Kidney (tissue), 14 donors: ENCODE results near the gene GATB. TPM values are rescaled to one million over a fixed set of nuclear protein-coding genes. Genes with fewer than 3 reads are reported as not detected.

ENCODE experiments used
- DNase-seq, 5 donors: peaks; one replicate each; pipeline ENCODE4 v3.0.0-alpha.2; 2013 to 2020
- FAIRE-seq: peaks from 2 replicates; lab custom pipeline; 2012; peaks lifted over from hg19 to GRCh38; lab: Jason Lieb, UNC
- H3K27ac ChIP-seq, 2 donors: one replicate each; pipeline ENCODE4 v1.7.0; 2013; ENCODE audit warnings: low read depth in 2 of 2, low read length in 2 of 2, inconsistent platforms in 1 of 2
- H3K27me3 ChIP-seq: one replicate; pipeline ENCODE4 v1.7.1; 2013; ENCODE audit warnings: low read length, inconsistent platforms; ENCODE audit not compliant: control insufficient read depth, insufficient read depth
- H3K36me3 ChIP-seq, 3 donors: one replicate each; pipeline versions ENCODE4 v1.7.0 to v1.7.1; 2013; ENCODE audit warnings: low read length in 3 of 3, control low read depth in 1 of 3, inconsistent platforms in 1 of 3; ENCODE audit not compliant: insufficient read depth in 3 of 3, control insufficient read depth in 2 of 3
- H3K4me1 ChIP-seq, 3 donors: one replicate each; pipeline versions ENCODE4 v1.7.0 to v1.7.1; 2013; ENCODE audit warnings: low read length in 3 of 3, inconsistent platforms in 1 of 3, low read depth in 1 of 3; ENCODE audit not compliant: control insufficient read depth in 2 of 3, insufficient read depth in 2 of 3
- H3K4me3 ChIP-seq, 3 donors: one replicate each; pipeline versions ENCODE4 v1.7.0 to v1.8.1; 2013; ENCODE audit warnings: low read length in 3 of 3, control low read depth in 1 of 3, inconsistent platforms in 1 of 3
- H3K9ac ChIP-seq, 3 donors: one replicate each; pipeline versions ENCODE4 v1.7.0 to v1.7.1; 2013; ENCODE audit warnings: low read length in 3 of 3, control low read depth in 1 of 3, inconsistent platforms in 1 of 3
- H3K9me3 ChIP-seq, 3 donors: one replicate each; pipeline versions ENCODE4 v1.7.0 to v1.7.1; 2013; ENCODE audit warnings: low read length in 3 of 3, control low read depth in 1 of 3, inconsistent platforms in 1 of 3; ENCODE audit not compliant: control insufficient read depth in 2 of 3, insufficient read depth in 1 of 3
- intact Hi-C: fragments of 100-400 bp; cut with DNase I; formaldehyde crosslinking; loops from one replicate; pipeline ENCODE4 v1.11.1; 2022
- polyA plus RNA-seq: library from polyadenylated mRNA; stranded (reverse); fragments of 350-450 nt; fragmentation: Illumina TruSeq; extraction: RNeasy Lipid Tissue Mini Kit (QIAGEN cat#74804); gene quantifications from one replicate; pipeline ENCODE4 v1.2.3, GENCODE V29; 2014; ENCODE audit warnings: low read depth, low replicate concordance; ENCODE audit not compliant: insufficient read depth
- total RNA-seq: library from RNA; stranded (reverse); fragmentation: NEBNext Ultra II Directional; extraction: Animal tissue kit (Norgen Biotek cat#: 25700); gene quantifications from one replicate; pipeline ENCODE4 v1.2.1, GENCODE V29; 2021
- TF ChIP-seq, protein P1 (sequence below): IDR thresholded peaks from 3 replicates; pipeline ENCODE4 v1.5.1; 2012; ENCODE audit warnings: mild to moderate bottlenecking, moderate library complexity, borderline replicate concordance; ENCODE audit not compliant: insufficient read depth; ENCODE audit errors: extremely low read depth
- donor health status: control.
- donor health status: control.
- donor health status: control.
- donor health status: control.
- donor health status: control.
- donor health status: DM: yes; HTN: yes; CAD: no.
- donor health status: Normal renal cell carcinoma (clear cell type).

Gene GATB
- total and polyA plus RNA-seq, 2 donors from 2014 or later: 17.0 to 50.9 TPM

- FAIRE-seq (no peak), DNase-seq (no peak)
- Histone ChIP-seq H3K4me3 (no peak overlapping the region), H3K36me3 (no peaks in the 10 kb centered on the region), H3K4me1 (no peaks in the 10 kb centered on the region), H3K9me3 (no peaks in the 10 kb centered on the region), H3K27me3 (no peaks in the 10 kb centered on the region), H3K9ac (no peak overlapping the region), H3K27ac (no peak overlapping the region)
- intact Hi-C loops: no loop called here
- TF ChIP-seq, protein P1, sequence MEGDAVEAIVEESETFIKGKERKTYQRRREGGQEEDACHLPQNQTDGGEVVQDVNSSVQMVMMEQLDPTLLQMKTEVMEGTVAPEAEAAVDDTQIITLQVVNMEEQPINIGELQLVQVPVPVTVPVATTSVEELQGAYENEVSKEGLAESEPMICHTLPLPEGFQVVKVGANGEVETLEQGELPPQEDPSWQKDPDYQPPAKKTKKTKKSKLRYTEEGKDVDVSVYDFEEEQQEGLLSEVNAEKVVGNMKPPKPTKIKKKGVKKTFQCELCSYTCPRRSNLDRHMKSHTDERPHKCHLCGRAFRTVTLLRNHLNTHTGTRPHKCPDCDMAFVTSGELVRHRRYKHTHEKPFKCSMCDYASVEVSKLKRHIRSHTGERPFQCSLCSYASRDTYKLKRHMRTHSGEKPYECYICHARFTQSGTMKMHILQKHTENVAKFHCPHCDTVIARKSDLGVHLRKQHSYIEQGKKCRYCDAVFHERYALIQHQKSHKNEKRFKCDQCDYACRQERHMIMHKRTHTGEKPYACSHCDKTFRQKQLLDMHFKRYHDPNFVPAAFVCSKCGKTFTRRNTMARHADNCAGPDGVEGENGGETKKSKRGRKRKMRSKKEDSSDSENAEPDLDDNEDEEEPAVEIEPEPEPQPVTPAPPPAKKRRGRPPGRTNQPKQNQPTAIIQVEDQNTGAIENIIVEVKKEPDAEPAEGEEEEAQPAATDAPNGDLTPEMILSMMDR: no peak
Observed at GRCh38 chr4:151643564-151643963, 117.2 kb downstream of the GATB start.

DNA sequence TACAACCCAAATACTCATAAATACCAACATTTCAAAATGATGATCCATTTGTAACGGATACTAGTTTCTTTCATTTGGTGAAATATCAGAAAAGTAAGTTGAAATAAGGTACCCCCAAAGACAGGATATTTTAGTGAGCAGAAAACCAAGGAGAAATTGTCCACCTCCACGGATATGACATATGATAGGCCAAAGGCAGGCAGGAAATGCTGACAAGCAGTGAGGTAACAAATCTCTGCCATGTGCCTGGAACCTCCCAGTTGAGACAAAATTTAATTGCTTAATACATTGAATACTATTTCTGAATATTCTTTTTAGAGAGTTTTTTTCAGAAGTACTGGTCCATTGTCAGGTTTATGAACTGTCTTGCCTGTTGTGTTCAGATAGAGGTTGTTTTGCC lies 118.8 kb downstream of the GATB start:
- Histone ChIP-seq H3K4me1 (no peaks in the 10 kb centered on the region), H3K27ac (no peak overlapping the region), H3K9ac (no peak overlapping the region), H3K36me3 (no peaks in the 10 kb centered on the region), H3K27me3 (no peaks in the 10 kb centered on the region), H3K4me3 (no peak overlapping the region), H3K9me3 (no peaks in the 10 kb centered on the region)
- intact Hi-C loops: no loop called here
- TF ChIP-seq, protein P1: no peak
- FAIRE-seq (no peak), DNase-seq (no peak)

- no peak overlapping the region for H3K4me3 ChIP-seq
- H3K4me1 ChIP-seq: no peaks in the 10 kb centered on the region
- H3K27ac ChIP-seq: no peak overlapping the region
- no peaks in the 10 kb centered on the region for H3K36me3 ChIP-seq
- no peaks in the 10 kb centered on the region for H3K9me3 ChIP-seq
- H3K27me3 ChIP-seq: no peaks in the 10 kb centered on the region
- intact Hi-C loops: no loop called here
- H3K9ac ChIP-seq: no peak overlapping the region
- FAIRE-seq (no peak), DNase-seq (no peak)
- TF ChIP-seq, protein P1: no peak
Observed at GRCh38 chr4:151641167-151641566, 119.6 kb downstream of the GATB start.

DNA sequence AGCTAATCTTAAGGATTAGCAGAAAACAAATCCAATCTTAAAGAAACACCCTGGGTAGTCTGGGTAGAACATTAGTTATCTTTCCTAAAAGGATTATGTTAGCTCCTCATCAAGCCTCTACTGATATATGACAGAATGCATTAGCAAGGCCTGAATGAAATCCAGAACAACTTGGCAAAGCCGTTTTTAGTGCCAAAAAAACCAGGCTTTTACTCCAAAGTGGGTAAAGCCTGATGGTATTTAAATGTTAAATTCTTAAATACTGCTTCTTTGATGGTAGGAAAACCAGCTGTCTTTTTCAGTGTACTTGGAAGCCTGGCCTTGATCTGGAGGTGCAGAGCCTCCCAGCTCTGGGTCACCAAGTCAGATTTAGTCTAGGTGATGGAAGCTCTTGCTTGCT lies 120.4 kb downstream of the GATB start:
- intact Hi-C loops: no loop called here
- Histone ChIP-seq H3K27me3 (no peaks in the 10 kb centered on the region), H3K27ac (no peak overlapping the region), H3K9ac (no peak overlapping the region), H3K36me3 (peaks cover 0 to 1% (median 0%) of the 10 kb centered on the region in 3 donors), H3K9me3 (no peaks in the 10 kb centered on the region), H3K4me1 (no peaks in the 10 kb centered on the region), H3K4me3 (no peak overlapping the region)
- no peak for FAIRE-seq
- DNase-seq: no peak
- TF ChIP-seq, protein P1: no peak
